HG03025 (cell line): ENCODE measurements around the gene MROH2A.

ENCODE experiments used
- ATAC-seq: cut with Tn5 transposase; IDR thresholded peaks from one replicate; pipeline ENCODE4 v1.9.1; 2021; ENCODE audit warnings: mild to moderate bottlenecking, moderate library complexity; ENCODE audit not compliant: unreplicated experiment, low FRiP score

The MROH2A gene

DNA sequence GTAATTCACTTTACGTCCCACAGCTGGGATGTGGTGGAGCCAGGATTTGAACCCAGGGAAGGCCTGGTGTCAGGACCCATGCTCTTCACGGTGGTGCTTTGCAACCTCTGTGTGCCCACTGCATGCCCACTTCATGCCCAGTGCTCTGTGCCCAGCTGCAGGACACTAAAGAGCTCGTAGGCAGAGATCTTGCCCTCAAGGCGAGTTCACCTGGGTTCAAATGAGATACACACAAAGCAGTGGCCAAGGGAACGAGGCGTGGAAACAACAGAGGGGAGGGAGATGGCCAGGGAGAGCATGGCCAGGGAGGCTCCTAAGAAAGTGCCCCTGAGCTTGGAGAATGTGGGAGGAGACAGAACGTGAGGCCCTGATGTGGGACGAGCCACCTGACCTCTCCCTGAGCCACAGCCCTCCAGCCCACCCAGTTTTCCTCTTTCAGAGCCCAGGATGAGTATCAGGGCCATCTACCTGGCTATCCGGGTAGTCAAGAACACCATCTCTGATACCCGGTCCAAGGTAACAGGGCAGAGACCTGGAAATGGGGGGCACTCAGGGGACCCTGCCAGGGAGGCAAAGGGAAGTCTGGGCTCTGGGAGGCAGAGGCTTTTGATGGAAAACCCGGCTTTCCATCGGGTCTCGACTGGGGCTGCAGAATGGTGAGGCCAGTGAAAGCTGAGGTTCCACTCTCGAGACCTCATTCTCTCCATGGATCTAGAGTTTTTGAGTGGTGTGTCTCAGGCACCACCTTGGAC lies 20.4 kb downstream of the MROH2A start:
- no peak for ATAC-seq

DNA sequence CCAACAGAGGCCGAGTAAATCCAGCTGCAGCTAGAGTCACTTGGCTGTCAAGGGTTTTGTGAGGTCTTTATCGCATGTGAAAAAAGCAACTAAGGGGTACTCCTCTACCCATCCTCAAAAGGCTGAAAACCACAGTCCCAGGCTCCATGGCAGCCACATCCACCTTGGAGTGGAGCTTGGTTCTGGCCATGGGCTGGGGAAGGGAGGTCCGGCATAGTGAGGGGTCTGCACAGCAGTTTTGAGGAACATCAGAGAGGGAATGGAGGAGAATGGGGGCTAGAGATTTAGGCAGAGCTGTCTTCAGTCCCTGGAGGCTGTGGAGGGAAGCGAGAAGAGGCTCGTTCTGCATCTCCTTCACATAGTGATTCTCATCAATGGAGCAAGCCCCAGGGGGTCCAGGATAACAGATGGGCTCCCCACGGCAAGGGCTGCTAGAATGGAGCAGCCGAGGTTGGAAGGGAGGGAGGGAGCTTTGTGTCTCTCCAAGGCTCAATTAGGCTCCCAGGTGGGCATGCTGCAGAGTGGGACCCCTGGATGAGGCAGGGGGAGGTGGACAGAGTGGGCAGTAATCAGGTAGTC lies 21.0 kb downstream of the MROH2A start:
- no peak for ATAC-seq

DNA sequence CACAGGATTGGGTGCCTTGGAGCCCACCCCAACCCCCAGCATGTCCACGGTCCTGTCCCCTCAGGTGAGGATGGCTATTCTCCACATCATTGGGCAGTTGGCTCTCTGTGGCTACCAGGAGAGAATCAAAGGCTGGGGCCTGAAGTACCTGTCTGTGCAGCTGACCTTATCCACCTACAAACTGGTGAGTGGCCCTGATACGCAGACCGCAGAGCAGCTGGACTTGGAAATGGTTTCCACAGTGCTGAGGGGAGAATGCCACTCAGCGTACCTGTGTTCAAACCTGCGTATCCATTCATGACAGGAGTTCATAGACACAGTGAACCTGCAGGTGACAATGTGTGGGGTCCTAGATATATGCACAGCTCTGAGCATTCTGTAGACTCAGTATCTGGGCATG lies 21.6 kb downstream of the MROH2A start:
- no peak for ATAC-seq

DNA sequence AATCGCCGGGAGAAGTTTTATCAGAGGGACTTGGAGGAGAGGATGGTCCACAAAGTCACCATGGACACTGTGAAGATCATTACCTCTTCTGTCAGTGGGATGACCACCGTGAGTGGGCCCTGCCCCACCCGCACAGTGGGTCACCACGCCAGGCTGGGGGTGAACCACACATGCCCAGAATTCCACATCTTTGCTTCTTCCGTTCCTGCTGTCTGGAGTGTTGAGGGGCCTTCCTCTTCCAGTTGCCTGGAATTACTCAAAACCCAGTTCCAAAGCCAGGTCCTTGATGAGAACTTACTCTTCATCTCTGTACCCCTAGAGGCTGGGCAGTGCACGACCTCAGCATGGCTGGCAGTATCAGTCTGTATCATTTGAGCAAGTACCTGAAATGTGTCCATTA lies 22.1 kb downstream of the MROH2A start:
- ATAC-seq, result no peak

DNA sequence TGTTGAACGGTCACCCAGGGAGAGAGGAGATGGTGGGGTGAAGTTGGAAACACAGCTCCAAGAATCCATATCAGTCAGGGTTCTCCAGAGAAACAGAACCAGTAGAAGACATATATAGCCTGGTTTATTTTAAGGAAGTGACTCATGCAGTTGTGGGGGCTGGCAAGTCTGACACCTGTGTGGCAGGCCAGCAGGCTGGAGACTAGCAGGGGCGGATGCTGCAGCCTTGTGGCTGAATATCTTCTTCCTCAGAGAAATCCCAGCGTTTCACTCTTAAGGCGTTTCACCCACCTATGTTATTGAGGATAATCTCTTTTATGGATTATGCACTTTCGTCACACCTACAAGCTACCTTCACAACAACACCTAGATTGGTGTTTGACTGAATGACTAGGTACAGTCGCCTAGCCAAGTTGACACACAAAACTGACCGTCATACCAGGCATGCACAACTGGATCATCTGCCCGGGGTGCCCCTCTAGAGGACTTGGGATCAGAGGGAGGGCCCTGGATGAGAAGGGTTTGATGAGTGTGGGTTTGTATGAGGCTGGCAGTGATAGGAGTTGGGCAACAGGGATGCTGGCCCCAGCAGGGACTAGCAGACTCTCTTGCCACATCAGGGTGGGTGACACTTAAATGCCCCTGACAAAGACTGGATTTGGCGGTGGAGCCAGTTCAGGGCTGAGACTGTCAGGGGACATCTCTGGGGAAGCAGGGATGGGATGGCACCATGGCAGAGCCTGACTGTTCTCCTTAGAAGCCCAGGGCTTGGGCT lies 23.4 kb downstream of the MROH2A start:
- ATAC-seq, result no peak

DNA sequence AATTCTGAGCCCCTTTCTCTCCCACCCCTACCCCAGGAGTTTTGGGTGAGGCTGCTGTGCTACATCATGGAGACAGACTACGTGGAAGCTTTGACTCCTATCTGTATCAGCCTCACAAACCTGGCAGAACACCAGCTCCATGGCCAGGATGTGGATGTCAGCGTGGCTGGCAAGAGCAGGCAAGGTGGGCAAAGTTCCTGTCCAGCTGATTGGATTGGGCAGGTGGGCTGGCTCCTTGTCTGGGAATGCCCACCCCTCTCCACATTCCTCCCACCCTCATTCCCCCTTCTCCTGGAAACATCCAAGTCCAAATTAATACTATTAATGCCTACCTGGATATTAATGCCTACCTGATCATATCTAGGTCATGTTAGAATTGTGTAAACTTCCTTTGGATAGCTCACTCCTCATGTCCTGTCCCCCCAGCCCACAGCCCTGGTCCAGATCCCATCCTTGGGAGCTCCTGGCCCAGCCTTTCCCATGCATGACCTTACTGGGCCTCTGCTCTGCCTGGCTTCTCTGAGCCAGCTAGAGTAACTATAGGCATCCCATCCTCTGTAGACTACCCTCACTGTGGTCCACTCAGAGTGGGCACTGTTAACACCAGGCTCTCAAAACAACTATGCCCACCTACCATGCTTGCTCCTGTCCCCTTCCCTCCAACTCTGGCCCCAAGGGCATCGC lies 24.1 kb downstream of the MROH2A start:
- ATAC-seq, result no peak

DNA sequence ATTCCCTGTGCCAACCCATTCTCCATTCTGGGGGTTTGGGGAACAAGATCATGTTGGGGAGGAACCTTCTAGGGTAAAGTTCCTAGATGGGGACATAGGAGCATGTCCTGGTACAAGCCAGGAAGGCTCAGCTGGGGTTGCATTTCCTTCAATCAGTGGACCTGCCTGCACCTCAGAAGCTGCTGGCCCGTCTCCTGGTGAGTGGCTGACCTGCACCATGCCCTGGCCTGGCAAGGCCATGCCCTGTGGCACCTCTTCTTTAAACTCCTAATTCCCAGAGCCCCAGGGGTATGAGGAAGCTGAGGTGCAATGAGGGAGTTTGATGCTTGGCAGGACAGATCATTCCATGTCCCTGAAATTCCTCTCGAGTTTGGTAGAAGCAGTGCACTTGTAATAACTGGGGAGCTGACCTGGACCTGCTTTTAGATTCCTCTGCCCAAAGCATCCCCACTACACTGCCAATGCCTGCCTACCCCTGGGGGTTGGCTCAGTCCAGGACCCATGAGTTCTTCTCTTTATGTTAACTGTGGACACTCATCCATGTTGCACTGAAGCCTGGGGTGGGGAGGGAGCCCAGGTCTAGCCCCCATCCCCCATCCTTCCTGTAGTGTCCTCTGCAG lies 25.3 kb downstream of the MROH2A start:
- ATAC-seq, result no peak

DNA sequence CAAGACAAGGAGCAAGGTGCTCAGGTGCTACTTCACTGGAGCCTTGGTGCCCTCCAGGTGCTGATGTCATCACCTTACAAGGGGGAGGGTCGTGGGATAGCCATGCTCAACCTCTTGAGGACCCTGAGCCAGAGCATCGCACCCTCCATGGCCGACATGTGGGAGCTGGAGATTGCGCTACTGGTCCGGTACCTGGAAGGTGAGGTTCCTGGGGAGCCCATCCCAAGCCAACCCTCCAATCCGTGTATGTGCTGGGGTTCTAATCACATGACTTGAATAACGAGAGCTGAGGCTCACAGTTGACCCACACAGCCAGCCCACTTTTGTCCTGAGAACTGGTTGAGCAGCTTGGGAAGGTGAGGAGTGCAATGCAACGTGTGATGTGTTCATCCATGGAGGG lies 25.9 kb downstream of the MROH2A start:
- no peak for ATAC-seq

DNA sequence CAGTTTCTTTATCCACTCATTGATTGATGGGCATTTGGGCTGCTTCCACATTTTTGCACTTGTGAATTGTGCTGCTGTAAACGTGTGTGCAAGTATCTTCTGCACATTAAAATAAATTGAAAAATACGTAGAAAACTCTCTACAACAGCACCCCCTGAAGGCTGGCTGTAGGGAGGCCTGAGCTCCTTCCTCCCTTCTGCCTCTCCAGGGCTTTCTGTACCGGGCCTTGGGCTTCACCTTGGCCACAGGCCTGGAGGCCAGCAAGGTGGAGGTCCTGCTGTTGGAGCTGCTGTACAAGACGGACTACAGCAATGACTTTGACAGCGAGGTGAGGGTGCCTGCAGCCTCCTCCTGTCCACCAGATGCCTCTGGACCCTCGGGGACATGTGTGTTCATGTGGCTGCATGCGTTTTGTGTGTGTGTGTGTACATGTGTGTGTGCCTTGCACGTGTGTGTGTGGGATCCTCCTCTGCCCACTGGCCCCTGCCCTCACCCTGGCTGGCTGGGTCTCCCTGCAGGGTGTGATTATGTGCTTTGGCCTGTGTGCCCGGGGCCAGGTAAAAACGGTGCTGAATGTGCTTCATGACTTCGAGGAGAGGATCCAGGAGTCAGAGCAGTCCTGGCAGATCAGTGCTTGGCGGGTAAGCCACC lies 29.2 kb downstream of the MROH2A start:
- no peak for ATAC-seq

DNA sequence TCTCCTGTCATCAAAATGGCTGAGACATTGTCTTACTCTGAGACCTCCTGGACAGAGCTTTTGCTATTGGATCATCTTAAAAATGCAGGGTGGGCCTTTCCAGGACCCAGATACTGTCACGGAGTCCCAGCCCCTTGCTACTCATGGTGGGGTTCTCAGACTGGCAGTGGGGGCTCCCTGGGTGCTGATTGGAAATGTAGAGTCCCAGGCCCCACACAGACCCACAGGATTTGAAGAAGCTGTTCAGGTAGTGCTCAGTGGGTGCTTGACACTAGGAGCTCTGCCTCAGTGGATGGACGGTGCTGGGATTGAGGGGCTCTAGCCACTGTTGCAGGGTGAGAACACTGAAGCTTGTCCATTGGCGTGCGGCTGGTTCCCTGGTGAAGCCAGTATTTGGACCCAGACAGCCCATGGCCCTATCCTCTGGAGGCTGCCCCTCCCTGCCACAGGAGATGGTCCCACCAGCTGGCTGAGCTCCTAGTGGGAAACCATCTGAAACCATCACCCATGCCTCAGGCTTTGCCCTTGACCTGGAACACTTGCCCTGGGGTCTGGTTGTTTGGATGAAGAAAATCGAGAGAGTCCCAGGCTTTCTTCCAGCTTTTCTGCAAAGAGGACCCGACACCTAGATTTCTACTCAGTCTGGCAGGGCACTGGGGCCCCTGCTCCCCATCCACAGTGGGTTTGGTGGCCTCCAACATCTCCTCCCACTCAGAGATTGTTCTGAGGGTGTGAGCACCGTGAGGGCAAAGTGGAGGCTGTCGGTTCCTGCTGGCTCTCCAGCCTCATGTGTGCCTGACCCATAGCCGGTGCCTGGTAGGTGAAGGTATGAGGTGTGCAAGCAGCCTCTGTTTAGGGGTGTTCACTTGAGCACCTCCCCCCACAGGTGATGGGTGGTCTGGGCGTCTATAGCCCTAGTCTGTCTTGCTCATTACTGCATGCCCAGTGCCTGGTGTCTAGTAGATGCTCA lies 30.1 kb downstream of the MROH2A start:
- ATAC-seq, result no peak

DNA sequence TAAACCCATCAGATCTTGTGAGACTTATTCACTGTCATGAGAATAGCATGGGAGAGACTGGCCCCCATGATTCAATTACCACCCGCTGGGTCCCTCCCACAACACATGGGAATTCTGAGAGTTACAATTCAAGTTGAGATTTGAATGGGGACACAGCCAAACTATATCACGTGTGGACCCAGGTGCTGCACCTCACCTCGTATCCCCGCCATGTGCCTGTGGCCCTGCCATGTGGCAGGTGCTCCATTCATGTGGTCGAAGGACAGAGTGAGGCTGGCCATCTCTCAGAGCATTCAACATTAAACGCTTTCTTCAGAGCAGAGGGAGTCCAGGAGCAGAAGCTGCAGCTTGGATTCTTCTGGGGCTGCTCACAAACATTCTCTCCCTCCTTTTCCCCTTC lies 32.3 kb downstream of the MROH2A start:
- no peak for ATAC-seq

DNA sequence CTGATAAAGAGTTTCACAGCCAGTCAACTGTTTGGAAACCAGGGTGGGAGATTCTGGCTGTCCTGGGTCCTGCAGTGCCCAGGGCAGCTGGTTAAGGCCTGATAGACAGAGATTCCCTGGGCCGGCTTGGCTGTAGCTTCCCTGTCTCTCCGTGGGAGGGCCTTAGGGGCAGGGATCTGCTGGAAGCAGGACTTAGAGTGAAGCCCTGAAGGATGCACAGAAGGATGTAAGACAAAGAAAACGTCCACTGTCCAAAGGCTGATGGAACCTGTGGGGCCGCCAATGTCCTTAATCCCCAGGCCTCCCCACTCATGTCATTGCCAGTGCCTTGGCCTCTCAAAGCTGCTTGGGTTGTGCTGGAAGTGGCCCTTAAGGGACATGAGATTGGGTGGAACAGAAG lies 33.0 kb downstream of the MROH2A start:
- ATAC-seq, result no peak

DNA sequence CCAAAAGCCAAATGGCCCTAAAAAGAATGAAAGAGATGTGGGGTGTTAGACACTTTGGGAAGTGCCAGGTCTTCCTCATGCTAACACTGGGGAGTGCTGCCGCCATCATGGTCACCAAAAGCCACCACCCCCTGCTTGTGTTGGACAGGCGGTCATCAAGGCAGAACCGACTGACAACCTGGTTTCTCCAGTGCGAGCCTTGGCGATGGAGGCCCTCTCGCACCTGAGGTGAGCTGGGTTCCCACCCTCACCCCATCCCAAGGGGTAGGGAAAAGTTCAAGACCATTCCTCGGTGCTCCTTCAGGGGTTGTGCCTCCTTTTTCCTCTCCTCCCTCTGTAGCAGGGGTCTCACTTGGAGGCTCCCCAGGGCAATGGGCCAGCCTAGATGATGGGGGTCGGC lies 33.6 kb downstream of the MROH2A start:
- no peak for ATAC-seq

DNA sequence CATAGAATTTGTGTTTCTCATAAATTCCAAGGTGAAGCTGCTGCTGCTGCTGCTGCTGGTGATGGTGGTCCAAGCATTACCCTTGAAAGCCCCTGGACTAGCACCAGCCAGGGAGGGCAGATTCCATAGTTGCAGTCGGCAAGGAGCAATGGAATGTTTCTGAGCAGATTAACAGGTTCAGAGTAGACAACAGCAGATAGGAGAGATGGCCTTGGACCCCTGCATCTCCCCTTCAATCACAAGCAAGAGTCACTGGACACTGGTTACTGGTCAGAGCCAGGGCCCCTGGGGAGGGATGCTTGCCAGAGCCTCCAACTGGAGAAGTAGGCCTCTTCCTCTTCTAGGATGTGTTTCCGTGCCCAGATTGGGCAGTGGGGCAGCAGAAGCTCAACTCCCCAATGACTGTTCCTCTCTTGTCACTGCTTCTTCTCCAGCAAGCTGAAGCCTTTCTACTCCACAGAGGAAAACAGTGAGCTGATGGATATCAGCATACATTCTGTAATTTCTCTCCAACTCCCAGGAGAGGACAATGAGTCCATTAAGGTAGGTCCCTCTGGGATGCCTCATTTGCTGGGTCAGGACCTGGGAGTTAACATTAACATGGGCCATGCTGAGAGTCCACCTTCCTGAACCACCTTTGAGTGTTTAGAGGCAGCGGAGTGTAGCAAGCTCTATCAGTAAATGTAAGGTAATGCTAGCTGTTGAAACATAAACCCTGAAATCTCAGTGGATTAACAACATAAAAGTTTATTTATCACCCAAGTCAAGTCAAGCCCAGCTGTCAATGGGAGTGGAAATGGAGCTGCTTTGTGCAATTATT lies 35.3 kb downstream of the MROH2A start:
- no peak for ATAC-seq

DNA sequence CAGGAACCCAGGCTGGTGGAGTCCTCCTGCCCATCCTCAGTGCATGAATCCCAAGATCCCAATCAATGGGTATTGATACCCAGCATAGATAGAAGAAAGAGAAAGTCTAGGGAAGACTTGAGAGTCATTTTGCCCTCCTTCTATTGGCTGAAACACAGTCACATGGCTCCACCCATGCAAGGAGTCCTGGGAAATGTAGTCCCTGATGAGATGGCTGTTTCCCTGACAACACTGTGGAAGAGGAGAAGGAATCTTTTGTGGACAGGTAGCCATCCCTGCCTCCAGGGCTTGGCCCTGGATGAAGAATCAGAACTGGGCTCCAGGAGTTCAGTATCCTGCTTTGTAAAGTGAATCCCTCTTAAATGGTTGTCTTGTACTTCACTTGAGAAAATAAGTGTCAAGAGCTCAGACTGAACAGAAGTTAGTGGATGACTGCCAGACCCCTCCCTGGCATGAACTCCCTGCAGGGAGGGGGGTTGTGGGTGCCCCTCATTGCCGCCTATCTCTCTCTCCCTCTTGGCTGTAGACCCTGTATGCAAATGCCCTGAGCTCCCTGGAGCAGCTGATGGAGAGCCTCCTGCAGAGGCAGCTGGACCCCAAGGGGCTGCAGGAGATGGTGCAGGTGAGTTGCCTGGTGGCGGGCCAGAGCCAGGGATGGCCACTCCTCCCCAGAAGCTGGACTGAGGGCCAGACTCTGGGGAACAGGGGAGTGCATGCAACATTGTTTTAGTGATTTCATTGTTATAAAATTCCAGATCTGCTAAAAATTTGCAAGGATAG lies 36.1 kb downstream of the MROH2A start:
- no peak for ATAC-seq

DNA sequence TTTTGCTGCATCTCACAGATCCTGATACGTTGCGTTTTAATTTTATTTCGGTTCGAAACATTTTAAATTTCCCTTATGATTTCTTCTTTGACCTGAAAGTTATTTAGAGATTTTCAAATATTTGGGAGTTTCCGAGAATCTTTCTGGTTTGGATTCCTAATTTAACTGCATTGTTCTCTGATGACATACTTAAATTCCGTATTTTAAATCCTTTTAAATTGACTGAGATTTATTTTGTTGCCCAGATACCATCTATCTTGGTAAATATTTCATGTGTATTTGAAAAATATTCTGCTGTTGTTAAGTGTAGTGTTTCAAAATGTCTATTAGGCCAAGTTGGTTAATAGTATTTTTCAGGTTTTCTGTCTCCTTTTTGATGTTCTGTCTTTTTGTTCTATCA lies 37.7 kb downstream of the MROH2A start:
- ATAC-seq, result no peak

DNA sequence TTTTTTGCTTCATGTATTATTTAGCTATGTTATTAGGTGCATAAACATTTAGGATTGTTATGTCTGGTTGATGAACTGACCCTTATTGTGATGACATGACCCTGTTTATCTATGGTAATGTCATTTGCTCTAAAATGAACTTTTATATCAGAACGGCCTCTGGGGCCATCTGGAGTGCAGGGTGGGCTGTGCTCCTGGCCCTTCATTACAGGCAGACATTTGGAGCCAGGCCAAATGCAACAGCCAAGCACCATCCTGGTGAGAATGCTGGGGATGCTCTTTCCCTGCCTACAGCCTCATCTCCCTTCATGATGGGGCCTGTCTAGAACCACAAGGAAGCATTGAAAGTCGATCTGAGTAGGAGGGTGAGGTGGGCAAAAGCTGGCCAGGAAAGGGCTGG lies 38.2 kb downstream of the MROH2A start:
- no peak for ATAC-seq

DNA sequence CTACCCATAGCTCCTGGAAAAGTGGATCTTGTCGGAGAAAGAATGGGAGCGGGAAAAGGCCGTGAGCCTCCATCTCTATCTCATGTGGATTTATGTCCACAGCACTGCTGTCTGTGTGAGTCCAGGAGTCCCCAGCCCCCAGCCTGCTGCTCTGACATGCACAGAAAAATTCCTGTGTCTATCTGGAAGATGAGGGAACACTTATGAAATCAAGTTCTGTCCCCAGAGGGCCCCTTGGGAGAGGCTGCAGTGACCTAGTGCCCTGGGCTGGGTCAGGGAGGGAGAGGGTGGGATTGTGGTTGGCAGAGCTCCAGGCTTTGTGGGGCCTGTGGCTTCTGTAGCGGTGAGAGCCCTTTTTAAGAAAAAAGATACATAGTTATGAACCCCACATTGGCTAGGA lies 38.6 kb downstream of the MROH2A start:
- no peak for ATAC-seq
